ENCODE data around the gene CD247.

DNA sequence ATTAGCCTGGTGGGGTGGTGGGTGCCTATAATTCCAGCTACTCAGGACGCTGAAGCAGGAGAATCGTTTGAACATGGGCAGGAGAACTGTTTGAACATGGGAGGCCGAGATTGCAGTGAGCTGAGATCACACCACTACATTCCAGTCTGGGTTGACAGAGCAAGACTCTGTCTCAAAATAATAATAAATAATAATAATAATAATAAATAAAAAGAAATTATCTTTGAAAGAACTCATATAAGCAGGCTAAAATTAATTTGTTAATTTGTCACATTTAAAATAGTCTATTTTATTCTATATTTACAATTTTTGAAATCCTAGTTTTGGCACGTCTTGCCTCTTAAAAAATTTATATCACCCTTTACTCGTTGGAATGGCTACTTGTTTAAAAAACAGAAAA lies 27.6 kb downstream of the CD247 start:
- TF ChIP-seq EZH2 (IDR thresholded peaks at IDR 0.05; ENCODE audit: borderline replicate concordance) = no peak
- TF ChIP-seq CTCF (IDR thresholded peaks at IDR 0.05; ENCODE audit: poor library complexity) = no peak
